OCI-LY7 (cell line): ENCODE results near the gene WDFY2.

Source experiments
- EZH2phosphoT487 ChIP-seq: fragments of 200-600 bp; sonication (generic); IDR thresholded peaks from 2 replicates; pipeline ENCODE4 v1.6.1; 2018; ENCODE audit warnings: low read depth, borderline replicate concordance, mild to moderate bottlenecking, mixed run types, antibody characterized with exemption, low read length, moderate library complexity, mixed read lengths
- TF ChIP-seq, protein P1 (sequence below): fragments of 200-600 bp; sonication (generic); conservative IDR thresholded peaks from 2 replicates; pipeline ENCODE4 v1.5.1; 2014; ENCODE audit warnings: mild to moderate bottlenecking, antibody characterized with exemption, low read length, moderate library complexity, mixed read lengths

DNA sequence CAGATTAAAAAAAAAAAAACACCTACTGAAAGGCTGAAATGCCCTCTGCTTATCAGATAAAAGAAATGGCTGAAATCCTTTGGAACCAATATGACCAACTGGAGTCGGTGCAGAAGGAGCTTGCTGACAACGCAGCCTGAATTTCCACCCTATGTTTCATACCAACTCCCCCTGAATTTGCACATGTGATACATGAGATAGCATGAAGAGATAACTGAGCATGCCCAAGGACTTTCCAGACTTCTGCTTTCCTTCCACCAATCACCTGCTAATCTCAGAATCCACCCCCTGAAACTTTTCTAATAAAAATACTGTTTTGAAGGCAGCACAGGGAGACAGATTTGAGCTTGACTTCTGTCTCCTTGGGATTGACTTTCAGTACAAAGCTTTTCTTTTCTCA is 32.2 kb upstream of the WDFY2 start:
- TF ChIP-seq, protein P1, sequence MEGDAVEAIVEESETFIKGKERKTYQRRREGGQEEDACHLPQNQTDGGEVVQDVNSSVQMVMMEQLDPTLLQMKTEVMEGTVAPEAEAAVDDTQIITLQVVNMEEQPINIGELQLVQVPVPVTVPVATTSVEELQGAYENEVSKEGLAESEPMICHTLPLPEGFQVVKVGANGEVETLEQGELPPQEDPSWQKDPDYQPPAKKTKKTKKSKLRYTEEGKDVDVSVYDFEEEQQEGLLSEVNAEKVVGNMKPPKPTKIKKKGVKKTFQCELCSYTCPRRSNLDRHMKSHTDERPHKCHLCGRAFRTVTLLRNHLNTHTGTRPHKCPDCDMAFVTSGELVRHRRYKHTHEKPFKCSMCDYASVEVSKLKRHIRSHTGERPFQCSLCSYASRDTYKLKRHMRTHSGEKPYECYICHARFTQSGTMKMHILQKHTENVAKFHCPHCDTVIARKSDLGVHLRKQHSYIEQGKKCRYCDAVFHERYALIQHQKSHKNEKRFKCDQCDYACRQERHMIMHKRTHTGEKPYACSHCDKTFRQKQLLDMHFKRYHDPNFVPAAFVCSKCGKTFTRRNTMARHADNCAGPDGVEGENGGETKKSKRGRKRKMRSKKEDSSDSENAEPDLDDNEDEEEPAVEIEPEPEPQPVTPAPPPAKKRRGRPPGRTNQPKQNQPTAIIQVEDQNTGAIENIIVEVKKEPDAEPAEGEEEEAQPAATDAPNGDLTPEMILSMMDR = no peak
- TF ChIP-seq EZH2phosphoT487 = no peak
